ENCODE data around the gene AP3D1.
A peak's percentile ranks its signal among the peaks of the same experiment; 100 is the strongest.

AP3D1 gene

DNA sequence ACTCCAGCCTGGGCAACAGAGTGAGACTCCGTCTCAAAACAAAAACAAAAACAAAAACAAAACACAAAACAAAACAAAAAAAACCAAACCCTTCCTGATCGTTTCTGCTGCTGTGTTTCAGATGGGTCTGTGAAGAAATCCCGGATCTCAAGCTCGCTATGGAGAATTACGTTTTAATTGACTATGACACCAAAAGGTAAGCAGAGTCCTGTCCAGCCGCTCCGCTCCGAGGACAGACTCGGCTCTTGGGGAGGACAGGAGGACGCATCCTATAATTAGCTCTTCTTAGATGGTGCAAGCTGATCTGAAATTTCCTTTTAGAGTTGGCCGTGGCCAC is 34.3 kb upstream of the AP3D1 start:
- no peak for DNase-seq
- in situ Hi-C loops (cut with HindIII; ENCODE audit: low pct_ligation_motif_present, low pct_unique_long_range_greater_than_20kb, low sequenced_read_pairs) = no loop called here

GRCh38 chr19:2184422-2184975 is 33.1 kb upstream of the AP3D1 start:
- DNase-seq = no peak
- in situ Hi-C loops (cut with HindIII; ENCODE audit: low pct_ligation_motif_present, low pct_unique_long_range_greater_than_20kb, low sequenced_read_pairs) = no loop called here

DNA sequence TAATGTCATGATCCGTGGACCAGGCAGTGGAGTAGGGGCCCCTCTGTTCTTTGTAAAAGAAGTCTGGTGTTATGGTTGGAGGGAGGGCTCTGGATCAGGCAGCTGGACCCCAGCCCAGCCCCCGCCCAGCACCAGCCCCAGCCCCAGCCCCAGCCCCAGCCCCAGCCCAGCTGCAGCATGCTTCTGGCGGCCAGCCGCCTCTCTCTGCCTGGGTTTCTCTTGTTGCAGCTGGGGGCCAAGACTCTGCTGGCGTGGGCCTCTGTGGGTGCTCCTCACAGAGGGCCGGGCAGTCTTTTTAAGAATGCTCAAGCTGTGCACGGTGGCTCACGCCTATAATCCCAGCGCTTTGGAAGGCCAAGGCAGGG is 30.2 kb upstream of the AP3D1 start:
- in situ Hi-C loops (cut with HindIII; ENCODE audit: low pct_ligation_motif_present, low pct_unique_long_range_greater_than_20kb, low sequenced_read_pairs) = no loop called here
- no peak for DNase-seq

GRCh38 chr19:2180881-2181632 is 29.7 kb upstream of the AP3D1 start:
- no peak for DNase-seq
- in situ Hi-C loops (cut with HindIII; ENCODE audit: low pct_ligation_motif_present, low pct_unique_long_range_greater_than_20kb, low sequenced_read_pairs) = no loop called here

GRCh38 chr19:2180114-2180513 is 28.7 kb upstream of the AP3D1 start:
- in situ Hi-C loops (cut with HindIII; ENCODE audit: low pct_ligation_motif_present, low pct_unique_long_range_greater_than_20kb, low sequenced_read_pairs) = no loop called here
- no peak for DNase-seq

GRCh38 chr19:2179095-2179494 is 27.7 kb upstream of the AP3D1 start:
- DNase-seq = no peak
- in situ Hi-C loops (cut with HindIII; ENCODE audit: low pct_ligation_motif_present, low pct_unique_long_range_greater_than_20kb, low sequenced_read_pairs) = no loop called here

- in situ Hi-C loops (cut with HindIII; ENCODE audit: low pct_ligation_motif_present, low pct_unique_long_range_greater_than_20kb, low sequenced_read_pairs) = no loop called here
- DNase-seq = no peak
Observed at GRCh38 chr19:2176337-2176994, 25.1 kb upstream of the AP3D1 start.

DNA sequence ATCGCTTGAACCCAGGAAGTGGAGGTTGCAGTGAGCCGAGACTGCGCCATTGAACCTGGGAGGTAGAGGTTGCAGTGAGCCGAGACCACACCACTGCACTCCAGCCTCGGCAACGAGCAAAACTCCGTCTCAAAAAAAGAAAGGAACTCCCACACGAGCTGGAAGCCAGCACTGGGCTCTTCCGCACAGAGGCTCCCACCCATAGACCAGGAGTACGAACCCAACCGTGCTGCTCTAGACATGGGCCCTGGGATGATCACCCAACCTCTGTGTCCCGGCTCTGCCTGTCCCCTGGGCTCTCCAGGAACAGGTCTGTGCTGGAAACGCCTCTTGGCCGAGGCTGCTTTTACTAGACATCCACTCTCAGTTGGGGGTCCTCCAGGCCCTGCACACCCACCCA is 24.4 kb upstream of the AP3D1 start:
- in situ Hi-C loops (cut with HindIII; ENCODE audit: low pct_ligation_motif_present, low pct_unique_long_range_greater_than_20kb, low sequenced_read_pairs) = no loop called here
- DNase-seq = no peak

GRCh38 chr19:2173767-2174577 is 22.6 kb upstream of the AP3D1 start:
- no peak for DNase-seq
- in situ Hi-C loops (cut with HindIII; ENCODE audit: low pct_ligation_motif_present, low pct_unique_long_range_greater_than_20kb, low sequenced_read_pairs) = no loop called here

GRCh38 chr19:2173388-2173766 is 22.0 kb upstream of the AP3D1 start:
- no peak for DNase-seq
- in situ Hi-C loops (cut with HindIII; ENCODE audit: low pct_ligation_motif_present, low pct_unique_long_range_greater_than_20kb, low sequenced_read_pairs) = no loop called here

GRCh38 chr19:2171349-2172145 is 20.2 kb upstream of the AP3D1 start:
- no peak for DNase-seq

DNA sequence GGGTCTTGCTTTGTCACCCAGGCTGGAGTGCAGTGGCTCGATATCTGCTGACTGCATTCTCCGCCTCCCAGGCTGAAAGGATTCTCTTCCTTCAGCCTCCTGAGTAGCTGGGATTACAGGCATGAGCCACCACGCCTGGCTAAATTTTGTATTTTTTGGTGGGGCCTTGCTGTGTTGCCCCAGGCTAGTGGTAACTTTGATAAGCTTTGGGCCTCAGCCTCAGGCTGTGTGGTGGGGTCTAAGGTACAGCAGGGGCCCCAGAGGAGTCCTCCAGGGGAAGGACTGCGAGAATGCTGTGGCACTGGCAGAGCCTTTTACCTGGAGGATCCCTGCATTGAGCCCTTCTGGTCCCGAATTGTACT is 19.6 kb upstream of the AP3D1 start:
- no peak for DNase-seq

More at GRCh38 chr19:2171349-2172145, 20.2 kb upstream of the AP3D1 start:
- in situ Hi-C loops (cut with HindIII; ENCODE audit: low pct_ligation_motif_present, low pct_unique_long_range_greater_than_20kb, low sequenced_read_pairs) = no loop called here

GRCh38 chr19:2170219-2170618 is 18.9 kb upstream of the AP3D1 start:
- no peak for DNase-seq
- in situ Hi-C loops (cut with HindIII; ENCODE audit: low pct_ligation_motif_present, low pct_unique_long_range_greater_than_20kb, low sequenced_read_pairs) = no loop called here

More for the DNA sequence above, 19.6 kb upstream of the AP3D1 start:
- in situ Hi-C loops (cut with HindIII; ENCODE audit: low pct_ligation_motif_present, low pct_unique_long_range_greater_than_20kb, low sequenced_read_pairs) = no loop called here

DNA sequence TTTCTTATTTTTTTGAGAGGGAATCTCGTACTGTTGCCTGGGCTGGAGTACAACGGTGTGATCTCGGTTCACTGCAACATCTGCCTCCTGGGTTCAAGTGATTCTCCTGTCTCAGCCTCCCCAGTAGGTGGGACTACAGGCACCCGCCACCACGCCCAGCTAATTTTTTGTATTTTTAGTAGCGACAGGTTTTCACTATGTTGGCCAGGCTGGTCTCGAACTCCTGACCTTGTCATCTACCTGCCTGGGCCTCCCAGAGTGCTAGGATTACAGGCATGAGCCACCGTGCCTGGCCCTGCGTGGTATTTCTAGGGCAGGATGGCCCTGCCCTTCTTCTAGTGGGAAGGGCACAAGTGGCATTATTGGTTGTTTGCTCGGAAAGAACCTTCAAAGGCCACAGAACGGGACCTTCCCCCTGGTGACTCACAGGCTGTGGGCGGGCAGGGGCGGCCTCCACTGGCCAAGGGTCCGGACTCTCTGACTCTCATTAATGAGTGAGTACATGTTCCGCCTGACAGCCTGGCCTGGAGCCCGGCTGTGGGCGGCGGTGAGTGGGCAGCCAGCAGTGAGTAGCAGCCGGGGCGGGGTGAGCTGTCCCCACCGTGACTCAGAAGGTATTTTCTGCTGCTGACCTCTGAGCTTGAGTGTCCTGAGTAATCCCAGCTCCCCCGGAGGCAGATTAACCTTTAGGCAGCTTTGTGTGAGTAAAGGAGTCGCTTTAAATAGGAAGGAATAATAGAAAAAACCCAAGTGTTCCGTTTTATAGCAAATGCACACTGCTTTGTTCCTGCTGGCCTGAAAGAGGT is 17.5 kb upstream of the AP3D1 start:
- peak; percentile 98 for DNase-seq
- in situ Hi-C loops (cut with HindIII; ENCODE audit: low pct_ligation_motif_present, low pct_unique_long_range_greater_than_20kb, low sequenced_read_pairs) = no loop called here

GRCh38 chr19:2167896-2168618 is 16.7 kb upstream of the AP3D1 start:
- peak; percentile 14 for DNase-seq
- in situ Hi-C loops (cut with HindIII; ENCODE audit: low pct_ligation_motif_present, low pct_unique_long_range_greater_than_20kb, low sequenced_read_pairs) = no loop called here

GRCh38 chr19:2166741-2167738 is 15.7 kb upstream of the AP3D1 start:
- in situ Hi-C loops (cut with HindIII; ENCODE audit: low pct_ligation_motif_present, low pct_unique_long_range_greater_than_20kb, low sequenced_read_pairs) = no loop called here
- peak; percentile 13 for DNase-seq
